Sigmoid colon (tissue), 4 donors: Measurements from ENCODE around the gene FAXDC2.

Source experiments
- CTCF ChIP-seq, 4 experiments: fragments of 450-650 bp in 3 of 4; fragments of 200-600 bp in 1 of 4; IDR thresholded peaks; one replicate each; pipeline ENCODE4 v1.5.1; 2016 to 2019; ENCODE audit warnings: antibody characterized with exemption in 4 of 4, mild to moderate bottlenecking in 3 of 4, moderate library complexity in 2 of 4
- EP300 ChIP-seq, 4 donors: sonication (generic); formaldehyde crosslinking; IDR thresholded peaks; one replicate each; pipeline ENCODE4 v1.6.1; 2017; ENCODE audit warnings: antibody characterized with exemption in 4 of 4
- POLR2A ChIP-seq, 2 donors: fragments of 450-650 bp; IDR thresholded peaks; one replicate each; pipeline ENCODE4 v1.6.1; 2016; ENCODE audit warnings: antibody characterized with exemption in 2 of 2, mild to moderate bottlenecking in 2 of 2, moderate library complexity in 2 of 2
- POLR2AphosphoS5 ChIP-seq, 4 donors: sonication (generic); formaldehyde crosslinking; IDR thresholded peaks; one replicate each; pipeline ENCODE4 v1.6.1; 2017; ENCODE audit warnings: antibody characterized with exemption in 4 of 4

- no peak for TF ChIP-seq CTCF (IDR thresholded peaks at IDR 0.05)
- TF ChIP-seq POLR2A (IDR thresholded peaks at IDR 0.05): no peak
- no peak for TF ChIP-seq EP300 (IDR thresholded peaks at IDR 0.05)
- no peak for TF ChIP-seq POLR2AphosphoS5 (IDR thresholded peaks at IDR 0.05)
These were observed 46.3 kb upstream of the FAXDC2 start for GRCh38 chr5:154896562-154897165.
